ENCODE measurements around the gene ARAP1.

Gene ARAP1

GRCh38 chr11:72721689-72722049 lies 30.5 kb downstream of the ARAP1 start:
- DNase-seq: peak; percentile 56

GRCh38 chr11:72721276-72721675 lies 30.9 kb downstream of the ARAP1 start:
- no peak for DNase-seq

- DNase-seq: no peak
Measured at GRCh38 chr11:72720784-72721183, 31.4 kb downstream of the ARAP1 start.

- peak; percentile 83 for DNase-seq
Measured at GRCh38 chr11:72720047-72720446, 32.2 kb downstream of the ARAP1 start.

GRCh38 chr11:72719551-72719950 lies 32.7 kb downstream of the ARAP1 start:
- no peak for DNase-seq

GRCh38 chr11:72719144-72719543 lies 33.1 kb downstream of the ARAP1 start:
- DNase-seq: peak; percentile 77

GRCh38 chr11:72718101-72718501 lies 34.1 kb downstream of the ARAP1 start:
- peak; percentile 92 for DNase-seq

GRCh38 chr11:72716788-72717435 lies 35.3 kb downstream of the ARAP1 start:
- no peak for DNase-seq

- no peak for DNase-seq
Measured at GRCh38 chr11:72716290-72716689, 35.9 kb downstream of the ARAP1 start.

GRCh38 chr11:72712841-72713240 lies 39.4 kb downstream of the ARAP1 start:
- DNase-seq: no peak

GRCh38 chr11:72712168-72712751 lies 39.9 kb downstream of the ARAP1 start:
- peak; percentile 90 for DNase-seq

- no peak for DNase-seq
Measured at GRCh38 chr11:72711141-72711540, 41.1 kb downstream of the ARAP1 start.

GRCh38 chr11:72710278-72710677 lies 41.9 kb downstream of the ARAP1 start:
- no peak for DNase-seq

- no peak for DNase-seq
Measured at GRCh38 chr11:72709478-72710238, 42.5 kb downstream of the ARAP1 start.

GRCh38 chr11:72707032-72707431 lies 45.2 kb downstream of the ARAP1 start:
- no peak for DNase-seq

- DNase-seq: no peak
Measured at GRCh38 chr11:72706579-72706978, 45.6 kb downstream of the ARAP1 start.

GRCh38 chr11:72705442-72706365 lies 46.5 kb downstream of the ARAP1 start:
- DNase-seq: no peak

GRCh38 chr11:72704783-72705265 lies 47.4 kb downstream of the ARAP1 start:
- DNase-seq: no peak

GRCh38 chr11:72704028-72704782 lies 48.0 kb downstream of the ARAP1 start:
- no peak for DNase-seq

GRCh38 chr11:72703267-72704008 lies 48.8 kb downstream of the ARAP1 start:
- no peak for DNase-seq

GRCh38 chr11:72702577-72703241 lies 49.5 kb downstream of the ARAP1 start:
- no peak for DNase-seq
